GM12878 (cell line): ENCODE results near the gene C1QTNF12. TPM values are rescaled to one million over a fixed set of nuclear protein-coding genes. Genes with fewer than 3 reads are reported as not detected.

Experiments
- ATF3 ChIP-seq: IDR thresholded peaks from 2 replicates; pipeline ENCODE4 v1.6.1; 2011; ENCODE audit warnings: low read depth, mild to moderate bottlenecking, low read length, moderate library complexity, borderline replicate concordance; ENCODE audit errors: extremely low read depth
- BCL3 ChIP-seq: IDR thresholded peaks from 2 replicates; pipeline ENCODE4 v1.6.1; 2011; ENCODE audit warnings: borderline replicate concordance, low read depth, mild to moderate bottlenecking, moderate library complexity, low read length; ENCODE audit not compliant: insufficient read depth, poor library complexity, severe bottlenecking
- CBFB ChIP-seq: IDR thresholded peaks from 2 replicates; pipeline ENCODE4 v1.6.1; 2016; ENCODE audit warnings: antibody characterized with exemption, low read depth
- CREB1 ChIP-seq: IDR thresholded peaks from 2 replicates; pipeline ENCODE4 v1.6.1; 2012; ENCODE audit warnings: low read depth, mild to moderate bottlenecking, inconsistent platforms
- DPF2 ChIP-seq: fragments of 450-650 bp; IDR thresholded peaks from 2 replicates; pipeline ENCODE4 v1.6.1; 2017; ENCODE audit warnings: mild to moderate bottlenecking
- EED ChIP-seq: sonication (generic); IDR thresholded peaks from 2 replicates; pipeline ENCODE4 v1.6.1; 2016; ENCODE audit warnings: antibody characterized with exemption, low read depth
- EP300 ChIP-seq, 2 experiments: fragments of 150-350 bp in 1 of 2; IDR thresholded peaks; 2 replicates each; pipeline ENCODE4 v1.6.1; 2011 to 2012; ENCODE audit warnings: low read depth in 2 of 2, low read length in 2 of 2, borderline replicate concordance in 1 of 2, improper control_type of control experiment in 1 of 2, inconsistent platforms in 1 of 2; ENCODE audit not compliant: control insufficient read depth in 1 of 2
- FOS ChIP-seq: IDR thresholded peaks from 3 replicates; pipeline ENCODE4 v1.6.1; 2011; ENCODE audit warnings: borderline replicate concordance; ENCODE audit not compliant: insufficient read length; ENCODE audit errors: extremely low read depth
- HDGF ChIP-seq: fragments of 450-650 bp; IDR thresholded peaks from 2 replicates; pipeline ENCODE4 v1.6.1; 2016; ENCODE audit warnings: antibody characterized with exemption
- IRF5 ChIP-seq: fragments of 450-650 bp; IDR thresholded peaks from 2 replicates; pipeline ENCODE4 v1.6.1; 2017; ENCODE audit warnings: borderline replicate concordance
- LARP7 ChIP-seq: fragments of 450-650 bp; IDR thresholded peaks from 2 replicates; pipeline ENCODE4 v1.6.1; 2017; ENCODE audit warnings: mild to moderate bottlenecking
- MLLT1 ChIP-seq: fragments of 450-650 bp; IDR thresholded peaks from 2 replicates; pipeline ENCODE4 v1.6.1; 2016; ENCODE audit warnings: mild to moderate bottlenecking
- MTA3 ChIP-seq: IDR thresholded peaks from 2 replicates; pipeline ENCODE4 v1.6.1; 2012; ENCODE audit warnings: low read length, inconsistent platforms, borderline replicate concordance
- MYC ChIP-seq: IDR thresholded peaks from 2 replicates; pipeline ENCODE4 v1.6.1; 2011; ENCODE audit warnings: mild to moderate bottlenecking, low read length, moderate library complexity, inconsistent platforms; ENCODE audit not compliant: insufficient read depth, insufficient replicate concordance, insufficient read length, severe bottlenecking
- NFYA ChIP-seq: IDR thresholded peaks from 2 replicates; pipeline ENCODE4 v1.6.1; 2011; ENCODE audit warnings: low read depth, mild to moderate bottlenecking, low read length, improper control_type of control experiment, borderline replicate concordance
- NR2C1 ChIP-seq: fragments of 450-650 bp; IDR thresholded peaks from 2 replicates; pipeline ENCODE4 v1.6.1; 2017; ENCODE audit warnings: antibody characterized with exemption, mild to moderate bottlenecking, moderate library complexity
- NR2C2 ChIP-seq: IDR thresholded peaks from 2 replicates; pipeline ENCODE4 v1.6.1; 2011; ENCODE audit warnings: borderline replicate concordance, low read depth; ENCODE audit not compliant: control insufficient read depth, insufficient read length
- POLR2A ChIP-seq: IDR thresholded peaks from 2 replicates; pipeline ENCODE4 v1.6.1; 2011; ENCODE audit warnings: low read depth, mild to moderate bottlenecking, low read length
- POLR2AphosphoS2 ChIP-seq: IDR thresholded peaks from 2 replicates; pipeline ENCODE4 v1.6.1; 2011; ENCODE audit warnings: low read depth, mild to moderate bottlenecking, low read length, improper control_type of control experiment, moderate library complexity
- RB1 ChIP-seq: fragments of 450-650 bp; formaldehyde crosslinking; IDR thresholded peaks from 2 replicates; pipeline ENCODE4 v1.6.1; 2017; ENCODE audit warnings: mild to moderate bottlenecking, borderline replicate concordance
- SMARCA5 ChIP-seq: fragments of 450-650 bp; IDR thresholded peaks from 2 replicates; pipeline ENCODE4 v1.6.1; 2017; ENCODE audit warnings: mild to moderate bottlenecking
- SP1 ChIP-seq: IDR thresholded peaks from one replicate; pipeline ENCODE4 v1.6.1; 2011; ENCODE audit warnings: low read depth, low read length
- SUPT20H ChIP-seq: IDR thresholded peaks from 2 replicates; pipeline ENCODE4 v1.6.1; 2011; ENCODE audit warnings: low read depth, mild to moderate bottlenecking, low read length, moderate library complexity, borderline replicate concordance; ENCODE audit not compliant: control insufficient read depth
- TBL1XR1 ChIP-seq: IDR thresholded peaks from 2 replicates; pipeline ENCODE4 v1.6.1; 2012; ENCODE audit warnings: low read depth, low read length, improper control_type of control experiment
- TCF12 ChIP-seq: IDR thresholded peaks from 2 replicates; pipeline ENCODE4 v1.6.1; 2011; ENCODE audit warnings: low read depth, mild to moderate bottlenecking, low read length
- TCF3 ChIP-seq: IDR thresholded peaks from 2 replicates; pipeline ENCODE4 v1.6.1; 2012; ENCODE audit warnings: low read depth, mild to moderate bottlenecking, low read length, borderline replicate concordance; ENCODE audit not compliant: insufficient read depth
- ZNF217 ChIP-seq: fragments of 450-650 bp; IDR thresholded peaks from 2 replicates; pipeline ENCODE4 v1.6.1; 2017; ENCODE audit warnings: antibody characterized with exemption, mild to moderate bottlenecking
- polyA plus RNA-seq, 11 experiments: library from polyadenylated mRNA; depleted of rRNA in 4 of 11; unstranded in 6 of 11; stranded (reverse) in 5 of 11; fragments of >200 nt; fragmentation: Nextera tagmentation in 4 of 11; fragmentation: Illumina TruSeq in 1 of 11; extraction: Ambion mirVana in 4 of 11; extraction: Trizol in 1 of 11; gene quantifications; 1 replicate in 1 of 11; 2 replicates in 10 of 11; pipeline versions ENCODE4 v1.2.1 to v1.2.3, GENCODE V29; 2011 to 2016; ENCODE audit warnings: inconsistent platforms in 2 of 11, missing spikeins in 2 of 11, low read depth in 1 of 11
- total RNA-seq, 4 experiments: library from RNA; depleted of rRNA in 3 of 4; stranded (reverse); fragments of >200 nt in 3 of 4; fragmentation: Illumina TruSeq in 1 of 4; extraction: Trizol in 1 of 4; gene quantifications; 2 replicates each; pipeline versions ENCODE4 v1.2.1 to v1.2.3, GENCODE V29; 2013 to 2021

C1QTNF12 gene
- total and polyA plus RNA-seq, 10 of the 15 experiments (the other 5 are each of a cell fraction or from before 2014, with no cell fraction given): 0.17 to 1.0 (median 0.31) TPM; not detected in 5

GRCh38 chr1:1291548-1292441 lies 45.3 kb upstream of the C1QTNF12 start (continued):
- TF ChIP-seq MYC (no peak), NR2C1 (no peak), TCF12 (0 out of 2 replicates have a peak, but pooled peaks have one; percentile 55), BCL3 (no peak), MLLT1 (no peak), POLR2A (peak; percentile 60), NFYA (no peak), TBL1XR1 (no peak), EP300 (IDR thresholded peaks at IDR 0.05; ENCODE audit: borderline replicate concordance in 1 of 2, control insufficient read depth in 1 of 2, low read depth in 2 of 2, low read length in 2 of 2) (no peak), SUPT20H (no peak), ZNF217 (no peak), RB1 (no peak), IRF5 (no peak), CREB1 (no peak), EED (no peak), SP1 (no peak), SMARCA5 (0 out of 2 replicates have a peak, but pooled peaks have one; percentile 52), MTA3 (no peak), NR2C2 (no peak), FOS (no peak), HDGF (no peak), CBFB (no peak), TCF3 (0 out of 2 replicates have a peak, but pooled peaks have one; percentile 49), DPF2 (no peak), ATF3 (no peak), LARP7 (0 out of 2 replicates have a peak, but pooled peaks have one; percentile 43), POLR2AphosphoS2 (0 out of 2 replicates have a peak, but pooled peaks have one; percentile 42)
